Trophoblast cell (in vitro differentiated cells and primary cell): Measurements from ENCODE around the gene RTN4RL2.
A peak's percentile ranks its signal among the peaks of the same experiment; 100 is the strongest.

ENCODE experiments used
- DNase-seq, 2 donors: peaks; one replicate each; pipeline ENCODE4 v3.0.0-alpha.2; 2016
- H2AFZ ChIP-seq: 2 replicates; pipeline ENCODE4 v1.6.1; 2013; ENCODE audit warnings: low read length, moderate library complexity, mild to moderate bottlenecking; ENCODE audit not compliant: insufficient read depth, poor library complexity
- H2AK5ac ChIP-seq: 2 replicates; pipeline ENCODE4 v1.6.1; 2013; ENCODE audit warnings: mild to moderate bottlenecking, low read length
- H2BK120ac ChIP-seq: 2 replicates; pipeline ENCODE4 v1.6.1; 2013; ENCODE audit warnings: low read length, mild to moderate bottlenecking, moderate library complexity; ENCODE audit not compliant: insufficient read depth, poor library complexity
- H2BK12ac ChIP-seq: 2 replicates; pipeline ENCODE4 v1.6.1; 2013; ENCODE audit warnings: mild to moderate bottlenecking, low read length, moderate library complexity
- H2BK5ac ChIP-seq: 2 replicates; pipeline ENCODE4 v1.6.1; 2013; ENCODE audit warnings: low read length, low read depth, moderate library complexity, mild to moderate bottlenecking; ENCODE audit not compliant: poor library complexity
- H3K14ac ChIP-seq: 2 replicates; pipeline ENCODE4 v1.6.1; 2013; ENCODE audit warnings: mild to moderate bottlenecking, low read length
- H3K18ac ChIP-seq: 2 replicates; pipeline ENCODE4 v1.6.1; 2013; ENCODE audit warnings: mild to moderate bottlenecking, low read length
- H3K23ac ChIP-seq: 2 replicates; pipeline ENCODE4 v1.6.1; 2013; ENCODE audit warnings: low read length
- H3K27ac ChIP-seq: 2 replicates; pipeline ENCODE4 v1.5.1; 2013; ENCODE audit warnings: low read depth, mild to moderate bottlenecking, inconsistent platforms, low read length, moderate library complexity
- H3K27me3 ChIP-seq: 2 replicates; pipeline ENCODE4 v1.6.1; 2013; ENCODE audit warnings: inconsistent platforms, mild to moderate bottlenecking, low read length, moderate library complexity; ENCODE audit not compliant: insufficient read depth
- H3K36me3 ChIP-seq, 2 experiments: 1 replicate in 1 of 2; 2 replicates in 1 of 2; pipeline ENCODE4 v1.6.1; 2013; ENCODE audit warnings: low read length in 2 of 2, mild to moderate bottlenecking in 2 of 2, moderate library complexity in 1 of 2; ENCODE audit not compliant: insufficient read depth in 2 of 2, control insufficient read depth in 1 of 2
- H3K4ac ChIP-seq: 2 replicates; pipeline ENCODE4 v1.6.1; 2013; ENCODE audit warnings: low read depth, mild to moderate bottlenecking, low read length, moderate library complexity
- H3K4me1 ChIP-seq, 2 experiments: 1 replicate in 1 of 2; 2 replicates in 1 of 2; pipeline ENCODE4 v1.6.1; 2013; ENCODE audit warnings: low read length in 2 of 2, mild to moderate bottlenecking in 2 of 2, moderate library complexity in 1 of 2; ENCODE audit not compliant: insufficient read depth in 2 of 2, control insufficient read depth in 1 of 2
- H3K4me2 ChIP-seq: 2 replicates; pipeline ENCODE4 v1.6.1; 2013; ENCODE audit warnings: inconsistent platforms, mild to moderate bottlenecking, low read length, moderate library complexity
- H3K4me3 ChIP-seq: 2 replicates; pipeline ENCODE4 v1.5.1; 2013; ENCODE audit warnings: mild to moderate bottlenecking, low read depth, low read length, inconsistent platforms
- H3K79me1 ChIP-seq: one replicate; pipeline ENCODE4 v1.6.1; 2013; ENCODE audit warnings: low read length
- H3K79me2 ChIP-seq: 2 replicates; pipeline ENCODE4 v1.6.1; 2013; ENCODE audit warnings: low read length, mild to moderate bottlenecking; ENCODE audit not compliant: control insufficient read depth, insufficient read depth, poor library complexity
- H3K9ac ChIP-seq: 2 replicates; pipeline ENCODE4 v1.6.1; 2013; ENCODE audit warnings: mild to moderate bottlenecking, low read length
- H3K9me3 ChIP-seq: 2 replicates; pipeline ENCODE4 v1.6.1; 2013; ENCODE audit warnings: low read depth, mild to moderate bottlenecking, control low read depth, inconsistent platforms, low read length; ENCODE audit not compliant: insufficient read depth
- H4K12ac ChIP-seq: 2 replicates; pipeline ENCODE4 v1.6.1; 2013; ENCODE audit warnings: low read depth, mild to moderate bottlenecking, low read length, moderate library complexity
- H4K8ac ChIP-seq: 2 replicates; pipeline ENCODE4 v1.6.1; 2013; ENCODE audit warnings: low read depth, mild to moderate bottlenecking, low read length, moderate library complexity
- H4K91ac ChIP-seq: one replicate; pipeline ENCODE4 v1.6.1; 2013; ENCODE audit warnings: low read depth, mild to moderate bottlenecking, low read length, moderate library complexity
- WGBS: extraction: QIAGEN DNeasy Blood & Tissue Kit; methylation state at CpG from one replicate; pipeline ENCODE4 v1.1.7; 2013; ENCODE audit warnings: missing lambda C conversion rate; ENCODE audit not compliant: insufficient read length, insufficient coverage; ENCODE audit errors: extremely low coverage; 5-methylcytosine and 5-hydroxymethylcytosine counted together

The RTN4RL2 gene

DNA sequence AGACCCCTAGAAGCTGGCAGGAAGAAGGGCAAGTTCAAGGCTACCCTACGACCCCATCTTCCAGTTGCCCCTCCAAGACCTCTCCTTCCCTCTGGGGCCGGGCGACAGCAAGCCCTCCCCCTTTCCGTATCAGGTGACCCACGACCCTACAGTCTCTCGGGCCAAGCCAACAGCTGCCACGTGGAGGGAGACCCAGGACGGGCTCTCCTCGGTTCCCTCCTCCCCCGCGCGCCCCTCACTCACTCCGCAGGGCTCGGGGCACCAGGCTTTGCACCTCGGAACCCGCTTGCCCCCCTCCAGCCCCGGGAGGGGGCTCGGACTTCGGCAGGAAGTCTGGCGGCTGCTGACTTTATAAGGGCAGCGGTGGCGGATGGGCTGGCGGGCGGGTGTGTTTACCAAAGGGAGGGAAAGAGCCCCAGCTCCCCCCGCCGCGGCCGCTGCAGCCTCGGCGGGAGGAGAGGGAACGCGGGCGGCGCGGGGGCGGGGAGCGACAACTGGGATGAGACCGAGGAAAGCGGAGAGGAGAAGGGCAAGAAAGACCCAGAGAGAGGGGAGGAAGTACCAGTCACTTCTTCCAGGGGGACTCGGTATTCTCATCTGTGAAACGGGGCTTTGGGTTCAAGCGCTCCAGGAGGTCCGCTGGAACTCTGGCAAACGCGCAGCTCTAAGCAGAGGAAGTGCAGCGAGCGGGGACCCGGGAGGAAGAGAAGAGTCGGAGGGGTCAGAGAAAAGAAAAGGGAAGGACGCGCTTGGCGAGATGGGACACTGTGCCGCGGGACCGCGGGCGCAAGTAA lies 54.4 kb downstream of the RTN4RL2 start:
- H3K23ac ChIP-seq, result no peak overlapping the region
- no peak overlapping the region for H2BK5ac ChIP-seq
- peak overlapping the region; percentile 83 for H2AFZ ChIP-seq
- H3K79me1 ChIP-seq, result no peaks in the 10 kb centered on the region
- H4K91ac ChIP-seq, result no peak overlapping the region
- H2BK12ac ChIP-seq, result no peak overlapping the region
- DNase-seq, result peak in 1 of 2 donors; percentile 23
- no peak overlapping the region for H2AK5ac ChIP-seq
- peaks cover 38% of the 10 kb centered on the region for H3K27me3 ChIP-seq
- H2BK120ac ChIP-seq, result peak overlapping the region; percentile 1
- no peaks in the 10 kb centered on the region for H3K9me3 ChIP-seq
- no peak overlapping the region for H4K12ac ChIP-seq
- no peak overlapping the region for H3K27ac ChIP-seq
- H3K4ac ChIP-seq, result no peak overlapping the region
- H3K4me1 ChIP-seq, result peaks cover 8% of the 10 kb centered on the region in 2 experiments
- no peaks in the 10 kb centered on the region for H3K79me2 ChIP-seq
- no peak overlapping the region for H3K9ac ChIP-seq
- no peak overlapping the region for H4K8ac ChIP-seq
- H3K4me2 ChIP-seq, result peak overlapping the region; percentile 98
- WGBS, result no CpG with 5 or more reads among the region's 57 CpGs
- no peak overlapping the region for H3K14ac ChIP-seq
- H3K18ac ChIP-seq, result peak overlapping the region; percentile 56
- H3K4me3 ChIP-seq, result peak overlapping the region; percentile 63
- no peaks in the 10 kb centered on the region for H3K36me3 ChIP-seq

DNA sequence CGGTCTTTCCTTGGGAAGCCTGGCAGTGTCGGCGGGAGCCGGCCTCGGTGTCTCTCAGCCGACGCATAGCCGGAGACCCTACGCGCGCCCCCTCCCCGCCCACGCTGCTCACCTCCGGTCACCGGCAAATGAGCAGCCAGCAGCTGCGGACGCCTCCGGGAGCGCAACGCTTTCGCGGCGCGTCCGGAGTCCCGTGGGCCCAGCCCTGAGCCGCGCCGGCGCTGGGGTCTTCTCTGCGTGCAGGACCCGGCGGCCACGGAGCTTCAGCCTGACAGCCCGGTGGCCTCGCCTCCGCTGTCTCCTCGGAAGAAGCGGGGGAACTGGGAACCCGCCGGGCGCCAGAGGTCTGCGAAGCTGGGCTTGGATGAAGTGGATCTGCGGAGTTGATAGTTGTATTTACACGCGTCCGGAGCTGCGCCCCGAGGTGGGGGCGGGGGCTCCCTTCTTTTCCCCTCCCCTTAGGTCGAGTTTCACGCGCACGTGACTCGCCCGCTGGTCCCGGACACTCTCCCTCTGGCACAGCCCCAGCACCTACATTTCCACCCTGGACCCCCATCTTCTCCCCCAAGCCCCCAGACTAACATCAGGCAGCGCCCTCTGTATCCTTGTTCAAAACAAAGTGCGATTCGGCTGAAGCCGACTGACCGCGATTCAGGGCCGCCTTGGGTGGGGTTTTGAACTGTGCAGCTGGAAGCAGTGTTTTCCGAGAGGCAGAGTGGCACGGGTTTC lies 55.2 kb downstream of the RTN4RL2 start, which contains the start of gene SLC43A1:
TSS of gene SLC43A1 (minus strand) at position 371 of the 729 bp plus-strand sequence. CDS start 1,591 bp downstream, outside the sequence.
- no peak within 1 kb of the TSS for H3K27ac ChIP-seq
- no peak within 1 kb of the TSS for H4K91ac ChIP-seq
- no peaks in the 10 kb centered on the region for H3K79me2 ChIP-seq
- H3K9ac ChIP-seq, result no peak within 1 kb of the TSS
- H3K4ac ChIP-seq, result no peak within 1 kb of the TSS
- no peaks in the 10 kb centered on the region for H3K79me1 ChIP-seq
- peak in 1 of 2 donors; percentile 18 for DNase-seq
- WGBS, result no CpG with 5 or more reads among the region's 66 CpGs
- peak within 1 kb of the TSS; percentile 56 for H3K18ac ChIP-seq
- H2BK120ac ChIP-seq, result peak within 1 kb of the TSS; percentile 1
- no peak within 1 kb of the TSS for H4K8ac ChIP-seq
- H3K14ac ChIP-seq, result no peak within 1 kb of the TSS
- H4K12ac ChIP-seq, result no peak within 1 kb of the TSS
- no peak within 1 kb of the TSS for H2BK12ac ChIP-seq
- peak within 1 kb of the TSS; percentile 98 for H3K4me2 ChIP-seq
- H2BK5ac ChIP-seq, result no peak within 1 kb of the TSS
- no peaks in the 10 kb centered on the region for H3K9me3 ChIP-seq
- no peak within 1 kb of the TSS for H3K23ac ChIP-seq
- H2AK5ac ChIP-seq, result no peak within 1 kb of the TSS
- peak within 1 kb of the TSS; percentile 63 for H3K4me3 ChIP-seq
- H3K4me1 ChIP-seq, result peaks cover 8% of the 10 kb centered on the region in 2 experiments
- peaks cover 38% of the 10 kb centered on the region for H3K27me3 ChIP-seq
- H2AFZ ChIP-seq, result peak within 1 kb of the TSS; percentile 83
- H3K36me3 ChIP-seq, result no peaks in the 10 kb centered on the region

DNA sequence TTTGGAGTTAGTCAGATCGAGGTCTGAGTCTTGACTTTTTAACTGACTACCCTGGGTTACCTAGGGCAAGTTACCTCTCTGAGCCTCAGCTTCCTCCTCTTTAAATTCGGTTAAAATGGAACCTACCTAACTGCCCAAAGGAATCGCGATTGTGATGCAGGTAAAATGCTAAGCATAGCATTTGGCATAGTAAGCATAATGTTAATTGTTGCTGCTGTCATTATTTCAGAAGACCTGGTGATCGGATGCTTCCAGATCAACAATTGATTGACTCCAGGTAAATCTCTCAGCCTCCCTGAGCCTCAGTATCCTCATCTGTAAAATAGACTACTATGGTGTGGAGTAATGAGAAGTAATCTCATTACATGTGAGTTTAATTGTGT lies 55.7 kb downstream of the RTN4RL2 start:
- Histone ChIP-seq H4K8ac (no peak overlapping the region), H3K18ac (no peak overlapping the region), H2AFZ (no peak overlapping the region), H4K12ac (no peak overlapping the region), H3K9ac (no peak overlapping the region), H3K14ac (no peak overlapping the region), H4K91ac (no peak overlapping the region), H3K4ac (no peak overlapping the region), H3K36me3 (no peaks in the 10 kb centered on the region), H3K27ac (no peak overlapping the region), H3K4me2 (peak overlapping the region; percentile 98), H2BK12ac (no peak overlapping the region), H3K79me2 (no peaks in the 10 kb centered on the region), H2BK120ac (no peak overlapping the region), H3K9me3 (no peaks in the 10 kb centered on the region), H3K79me1 (no peaks in the 10 kb centered on the region), H2BK5ac (no peak overlapping the region), H3K23ac (no peak overlapping the region), H3K4me3 (no peak overlapping the region), H3K4me1 (peaks cover 8% of the 10 kb centered on the region in 2 experiments), H3K27me3 (peaks cover 38% of the 10 kb centered on the region), H2AK5ac (no peak overlapping the region)
- DNase-seq, result peak in 1 of 2 donors; percentile 48
- no CpG with 5 or more reads among the region's 5 CpGs for WGBS

GRCh38 chr11:57521116-57521515 lies 60.8 kb downstream of the RTN4RL2 start:
- Histone ChIP-seq H4K8ac (no peak overlapping the region), H3K79me1 (no peaks in the 10 kb centered on the region), H3K27me3 (peaks cover 7% of the 10 kb centered on the region), H3K4me1 (no peaks in the 10 kb centered on the region), H3K14ac (no peak overlapping the region), H2AFZ (no peak overlapping the region), H3K4me3 (no peak overlapping the region), H4K12ac (no peak overlapping the region), H3K4me2 (no peak overlapping the region), H3K23ac (no peak overlapping the region), H3K9ac (no peak overlapping the region), H3K18ac (no peak overlapping the region), H2BK12ac (no peak overlapping the region), H2BK120ac (no peak overlapping the region), H2BK5ac (no peak overlapping the region), H3K79me2 (no peaks in the 10 kb centered on the region), H4K91ac (no peak overlapping the region), H2AK5ac (no peak overlapping the region), H3K9me3 (no peaks in the 10 kb centered on the region), H3K4ac (no peak overlapping the region), H3K27ac (no peak overlapping the region), H3K36me3 (no peaks in the 10 kb centered on the region)
- WGBS, result no CpG with 5 or more reads among the region's 2 CpGs
- DNase-seq, result no peak
